Amygdala (tissue), 56 donors: ENCODE measurements around the gene PLXDC2.

ENCODE experiments used
- DNase-seq, 56 donors: peaks; one replicate each; lab custom pipeline; 2025; lab: John Stamatoyannopoulos, UW

PLXDC2 gene

GRCh38 chr10:20091698-20092097, 275.5 kb downstream of the PLXDC2 start:
- no peak for DNase-seq

GRCh38 chr10:20093600-20093999, 277.4 kb downstream of the PLXDC2 start:
- DNase-seq = no peak

DNA sequence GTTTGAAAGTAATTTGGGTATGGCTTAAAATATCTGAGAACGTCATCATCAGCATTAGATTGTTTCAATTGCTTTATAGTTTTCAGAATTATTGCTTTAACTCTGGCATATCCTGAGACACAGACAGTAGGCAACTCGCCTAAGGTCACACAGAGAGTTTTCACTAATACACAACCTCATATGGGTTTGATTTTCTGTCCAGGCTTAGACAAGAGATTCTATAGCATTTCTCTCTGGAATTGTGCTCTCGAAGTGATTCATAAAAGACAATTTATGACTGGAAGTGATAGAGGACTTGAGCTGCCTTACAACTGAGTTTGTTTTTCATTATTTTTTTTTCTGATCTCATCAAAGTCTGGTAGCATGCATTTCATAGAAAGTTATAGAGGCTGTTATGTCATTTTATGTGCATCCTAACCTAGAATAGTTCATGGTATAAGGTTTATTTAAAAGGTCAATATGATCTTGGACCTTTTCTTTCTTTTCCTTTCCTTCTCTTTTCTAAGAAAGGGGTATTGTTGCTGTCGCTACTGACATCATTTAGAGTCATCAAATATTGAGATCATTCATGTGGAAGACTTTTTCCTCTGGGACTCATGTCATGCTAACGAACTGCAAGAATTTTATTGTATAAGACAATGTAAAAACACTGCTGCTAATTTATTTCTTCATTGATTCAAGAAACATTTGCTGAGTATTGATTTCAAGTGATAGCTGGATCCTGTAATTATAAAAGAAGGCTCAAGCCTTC, 278.2 kb downstream of the PLXDC2 start:
- DNase-seq = no peak

- no peak for DNase-seq
Measured at GRCh38 chr10:20100171-20100570, 283.9 kb downstream of the PLXDC2 start.

- DNase-seq = no peak
Measured at GRCh38 chr10:20105236-20105635, 289.0 kb downstream of the PLXDC2 start.

DNA sequence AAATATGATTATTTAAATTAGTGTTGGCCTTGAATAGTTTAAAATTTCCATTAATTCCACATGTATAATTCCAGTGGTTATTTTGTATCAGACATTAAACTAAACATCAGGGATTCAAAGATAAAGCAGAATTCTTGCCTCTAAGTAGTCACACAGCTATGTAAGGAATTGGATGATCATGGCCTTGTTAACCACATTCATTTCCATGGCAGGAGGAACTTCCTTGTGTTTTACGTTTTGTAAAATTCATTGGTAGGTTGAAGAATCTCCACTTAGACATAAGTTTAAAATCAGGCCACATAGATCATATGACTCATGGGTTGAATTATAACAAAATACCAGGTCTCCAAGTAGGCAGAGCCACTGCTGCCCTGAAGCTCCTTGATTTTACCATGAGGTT, 289.7 kb downstream of the PLXDC2 start:
- DNase-seq = no peak

DNA sequence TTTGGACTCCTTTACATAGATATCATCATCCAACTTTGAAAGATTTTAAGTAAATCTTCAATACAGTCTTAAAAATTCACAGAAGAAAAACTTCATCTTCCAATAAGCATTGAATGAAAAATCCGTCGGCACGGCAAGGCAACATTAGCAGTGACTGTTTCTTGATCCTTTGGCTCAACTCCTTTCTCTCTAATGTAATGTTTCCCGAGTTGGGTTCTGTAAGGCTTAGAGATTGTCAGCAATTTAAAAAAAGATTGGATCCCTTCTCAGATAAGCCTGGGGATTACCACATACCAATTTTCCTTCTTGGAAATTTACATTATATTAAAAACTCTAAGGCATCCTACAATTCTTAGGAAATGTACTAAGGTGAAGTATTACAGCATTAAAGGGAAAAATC, 291.8 kb downstream of the PLXDC2 start:
- no peak for DNase-seq

- no peak for DNase-seq
Measured at GRCh38 chr10:20109613-20110012, 293.4 kb downstream of the PLXDC2 start.

GRCh38 chr10:20110125-20111100, 294.2 kb downstream of the PLXDC2 start:
- peak in 33 of 56 donors; percentile 1 to 55 (median 22) for DNase-seq

- DNase-seq = no peak
Measured at GRCh38 chr10:20114179-20114578, 297.9 kb downstream of the PLXDC2 start.

DNA sequence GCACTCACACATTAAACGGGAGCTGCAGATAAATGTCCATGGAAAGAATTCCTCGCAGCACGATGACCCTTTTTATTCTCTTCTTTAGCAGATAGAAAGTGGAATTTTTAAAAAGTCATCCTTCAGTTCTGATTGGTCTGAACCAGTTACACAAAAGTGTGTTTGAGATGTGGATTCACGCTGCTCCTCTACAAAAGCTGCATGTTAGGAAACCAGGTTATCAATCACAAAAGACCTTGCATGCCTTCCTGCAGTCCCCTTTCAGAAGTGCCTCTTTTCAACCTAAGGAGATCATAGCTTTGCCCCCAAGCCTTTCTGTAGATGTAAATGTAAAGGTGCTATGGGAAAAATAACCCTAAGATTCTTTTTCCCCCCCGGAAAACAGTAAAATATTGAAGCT, 299.7 kb downstream of the PLXDC2 start:
- DNase-seq = no peak

DNA sequence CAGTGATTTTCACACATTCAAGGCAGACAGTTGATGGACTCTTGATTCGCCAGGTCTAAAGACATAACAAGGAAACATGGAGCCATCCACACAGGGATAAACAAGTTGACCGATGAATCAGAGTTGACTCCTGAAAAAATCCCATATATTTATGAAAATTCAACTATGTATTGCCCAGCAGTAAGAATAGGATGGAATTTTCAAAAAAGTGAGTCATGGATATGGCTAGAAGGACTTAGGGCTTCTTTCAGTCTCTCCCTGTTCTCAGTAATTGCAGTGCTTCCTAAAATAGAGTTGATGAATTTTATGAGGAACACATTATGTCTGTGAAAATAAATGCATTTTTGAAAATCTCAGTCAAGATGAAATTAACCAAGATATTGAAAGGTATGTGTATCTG, 301.2 kb downstream of the PLXDC2 start:
- DNase-seq = no peak

DNA sequence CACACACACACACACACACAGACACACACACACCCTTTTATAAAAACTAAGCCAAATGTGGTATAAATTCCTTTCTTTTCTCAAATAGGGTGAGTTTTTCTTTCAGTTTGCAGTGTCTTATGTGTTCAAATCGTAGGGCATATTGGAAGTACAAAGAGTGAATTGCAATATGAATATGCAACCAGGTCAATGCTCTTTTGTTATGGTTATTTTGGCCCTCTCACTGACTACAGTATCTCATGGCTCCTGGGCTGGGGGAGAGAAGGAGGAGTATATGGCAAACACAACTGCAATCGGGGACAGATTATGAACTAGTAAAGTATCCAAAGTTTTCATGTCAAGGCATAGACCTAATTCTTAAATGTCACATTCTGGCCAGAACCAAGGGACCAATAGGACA, 301.9 kb downstream of the PLXDC2 start:
- DNase-seq = no peak

DNA sequence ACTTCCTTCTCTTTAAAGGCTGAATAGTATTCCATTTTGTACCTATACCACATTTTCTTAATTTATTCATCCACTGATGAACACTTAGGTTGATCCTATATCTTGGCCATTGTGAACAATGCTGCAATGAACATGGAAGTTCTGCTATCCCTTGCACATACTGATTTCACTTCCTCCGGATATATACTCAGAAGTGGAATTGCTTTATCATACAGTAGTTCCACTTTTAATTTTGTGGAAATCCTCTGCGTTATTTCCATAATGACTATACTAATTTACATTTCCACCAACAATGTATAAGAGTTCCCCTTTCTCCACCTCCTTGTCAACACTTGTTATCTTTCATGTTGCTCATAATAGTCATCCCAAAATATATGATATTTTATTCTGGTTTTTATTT, 312.6 kb downstream of the PLXDC2 start:
- DNase-seq = no peak

DNA sequence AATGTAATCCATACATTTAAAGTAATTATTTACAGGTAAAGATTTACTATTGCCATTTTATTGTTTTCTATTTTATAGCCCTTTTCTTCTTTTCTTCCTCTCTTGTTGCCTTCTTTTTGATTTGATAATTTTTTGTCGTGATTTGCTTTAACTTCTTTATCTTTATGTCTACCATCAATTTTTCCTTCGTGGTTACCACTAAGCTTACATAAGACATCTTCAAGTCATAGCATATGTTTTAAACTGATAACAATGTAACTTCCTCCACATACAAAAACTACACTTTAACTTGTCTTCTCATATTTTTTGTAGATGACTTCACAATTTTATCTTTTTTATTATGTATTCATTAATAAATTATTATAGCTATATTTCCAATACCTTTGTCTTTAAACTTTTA, 316.6 kb downstream of the PLXDC2 start:
- DNase-seq = no peak

- DNase-seq = no peak
Measured at GRCh38 chr10:20133669-20134189, 317.5 kb downstream of the PLXDC2 start.

DNA sequence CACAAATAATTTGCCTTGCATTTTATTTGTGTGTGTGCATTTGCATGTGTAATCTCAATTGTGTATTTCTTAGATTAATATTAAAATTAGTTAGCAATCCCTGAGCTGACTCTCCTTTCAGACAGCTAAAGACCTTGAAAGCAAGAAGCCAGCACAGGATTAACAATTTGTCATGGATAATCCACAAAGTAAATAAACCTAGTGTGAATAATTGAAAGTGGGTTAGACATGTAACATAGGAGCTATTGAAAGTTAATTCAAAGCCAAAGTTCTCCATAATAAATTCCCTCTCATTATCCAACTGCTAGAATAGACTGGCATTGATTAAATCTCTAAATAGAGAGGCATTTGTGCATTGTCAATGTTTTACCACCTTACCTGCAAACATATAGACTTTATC, 326.1 kb downstream of the PLXDC2 start:
- no peak for DNase-seq

GRCh38 chr10:20144268-20144667, 328.0 kb downstream of the PLXDC2 start:
- DNase-seq = no peak

DNA sequence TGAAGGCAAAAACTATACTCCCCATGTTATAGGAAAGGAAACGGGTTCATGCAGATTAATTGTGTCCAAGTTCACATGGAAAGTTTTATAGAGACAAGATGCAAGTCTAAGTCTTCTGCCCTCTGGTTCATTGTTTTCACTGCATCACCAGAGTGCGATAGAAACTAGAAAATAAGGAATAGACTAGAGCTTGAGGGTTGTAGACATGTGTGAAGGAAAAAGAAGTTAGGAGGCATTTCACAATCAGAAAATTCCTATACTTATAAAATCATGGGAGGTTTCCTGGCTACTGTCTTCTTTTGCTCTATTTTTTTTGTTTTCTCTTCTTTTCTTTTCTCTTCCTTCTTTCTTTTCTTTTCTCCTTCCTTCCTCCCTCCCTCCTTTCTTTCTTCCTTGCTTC, 329.8 kb downstream of the PLXDC2 start:
- no peak for DNase-seq

- DNase-seq = no peak
Measured at GRCh38 chr10:20147684-20148083, 331.5 kb downstream of the PLXDC2 start.

DNA sequence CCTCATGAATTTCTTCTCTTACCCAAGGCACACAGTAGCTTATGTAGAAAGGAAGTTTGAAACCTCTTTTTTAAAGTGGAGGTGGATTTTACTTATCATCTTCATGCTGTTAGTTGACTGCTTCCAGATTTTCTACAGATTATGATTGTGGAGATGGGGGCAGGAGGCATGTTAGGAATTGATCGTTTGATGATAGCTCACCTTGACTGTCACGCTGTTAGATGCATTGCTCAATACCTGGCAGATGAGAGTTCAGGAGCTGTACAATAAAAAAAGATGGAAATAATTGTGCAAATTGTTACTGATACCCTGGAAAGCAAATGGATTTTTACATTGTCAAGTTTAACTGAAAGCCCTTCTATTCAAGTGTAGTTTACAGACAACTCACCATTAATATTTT, 340.3 kb downstream of the PLXDC2 start:
- no peak for DNase-seq
